ENCODE data around the gene COA6. TPM values are rescaled to one million over a fixed set of nuclear protein-coding genes. Genes with fewer than 3 reads are reported as not detected.

Gene COA6
- polyA plus RNA-seq, 1 donor (not counting 4 experiments of a cell fraction or from before 2014, with no cell fraction given): 36.0 TPM

DNA sequence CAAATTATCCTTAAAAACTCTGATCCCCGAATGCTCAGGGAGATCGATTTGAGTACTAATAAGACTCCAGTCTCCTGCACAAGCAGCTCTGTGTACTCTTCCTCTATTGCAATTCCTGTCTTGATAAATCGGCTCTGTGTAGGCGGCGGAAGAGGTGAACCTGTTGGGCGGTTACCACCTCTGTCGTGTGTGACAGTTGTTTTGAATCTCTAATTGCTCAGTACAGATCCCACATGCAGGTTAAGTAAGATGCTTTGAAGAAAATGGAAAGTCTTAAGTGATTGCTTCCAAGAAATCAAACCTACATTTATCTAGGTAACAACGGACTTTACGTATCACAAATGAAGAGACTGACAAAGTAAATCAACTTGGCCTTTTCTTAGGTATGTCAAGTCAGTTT, 35.5 kb downstream of the COA6 start:
- Histone ChIP-seq H3K9me1 (ENCODE audit: control insufficient read depth, extremely low read depth, insufficient read depth, low read length) (no peaks in the 10 kb centered on the region), H3K27ac (ENCODE audit: control insufficient read depth, insufficient read depth, low read length) (no peak overlapping the region), H3K4me3 (ENCODE audit: control insufficient read depth in 2 of 3, extremely low read depth in 1 of 3, insufficient read depth in 2 of 3, low read depth in 1 of 3, low read length in 3 of 3) (no peak overlapping the region), H3K9me3 (ENCODE audit: control insufficient read depth, low read depth, low read length) (no peaks in the 10 kb centered on the region), H3K79me2 (ENCODE audit: control insufficient read depth, insufficient read depth, low read length) (no peaks in the 10 kb centered on the region), H3K36me3 (ENCODE audit: control insufficient read depth in 2 of 2, extremely low read depth in 1 of 2, insufficient read depth in 2 of 2, low read length in 2 of 2) (peaks cover 1 to 3% of the 10 kb centered on the region in 2 experiments), H3K9ac (ENCODE audit: control insufficient read depth, extremely low read depth, insufficient read depth, low read length) (no peak overlapping the region), H3K4me1 (ENCODE audit: control insufficient read depth, extremely low read depth, insufficient read depth, low read length) (no peaks in the 10 kb centered on the region), H4K20me1 (ENCODE audit: control insufficient read depth, extremely low read depth, insufficient read depth, low read length) (no peaks in the 10 kb centered on the region), H2AFZ (ENCODE audit: control insufficient read depth, low read length) (no peak overlapping the region), H3K27me3 (ENCODE audit: control insufficient read depth, extremely low read depth, insufficient read depth, low read length) (no peaks in the 10 kb centered on the region), H3K4me2 (ENCODE audit: control insufficient read depth, extremely low read depth, insufficient read depth, low read depth, low read length) (no peak overlapping the region)
- dilution Hi-C loops (cut with MboI; ENCODE audit: extremely low pct_ligation_motif_present, low sequenced_read_pairs): no loop called here
- DNase-seq (ENCODE audit: low read depth, low spot score): no peak
- no peak for FAIRE-seq
- no peak for TF ChIP-seq EZH2 (IDR thresholded peaks at IDR 0.05; ENCODE audit: low read length)
- TF ChIP-seq, protein P1, sequence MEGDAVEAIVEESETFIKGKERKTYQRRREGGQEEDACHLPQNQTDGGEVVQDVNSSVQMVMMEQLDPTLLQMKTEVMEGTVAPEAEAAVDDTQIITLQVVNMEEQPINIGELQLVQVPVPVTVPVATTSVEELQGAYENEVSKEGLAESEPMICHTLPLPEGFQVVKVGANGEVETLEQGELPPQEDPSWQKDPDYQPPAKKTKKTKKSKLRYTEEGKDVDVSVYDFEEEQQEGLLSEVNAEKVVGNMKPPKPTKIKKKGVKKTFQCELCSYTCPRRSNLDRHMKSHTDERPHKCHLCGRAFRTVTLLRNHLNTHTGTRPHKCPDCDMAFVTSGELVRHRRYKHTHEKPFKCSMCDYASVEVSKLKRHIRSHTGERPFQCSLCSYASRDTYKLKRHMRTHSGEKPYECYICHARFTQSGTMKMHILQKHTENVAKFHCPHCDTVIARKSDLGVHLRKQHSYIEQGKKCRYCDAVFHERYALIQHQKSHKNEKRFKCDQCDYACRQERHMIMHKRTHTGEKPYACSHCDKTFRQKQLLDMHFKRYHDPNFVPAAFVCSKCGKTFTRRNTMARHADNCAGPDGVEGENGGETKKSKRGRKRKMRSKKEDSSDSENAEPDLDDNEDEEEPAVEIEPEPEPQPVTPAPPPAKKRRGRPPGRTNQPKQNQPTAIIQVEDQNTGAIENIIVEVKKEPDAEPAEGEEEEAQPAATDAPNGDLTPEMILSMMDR (optimal IDR thresholded peaks at IDR 0.05 in 1 of 3, IDR thresholded peaks at IDR 0.05 in 1 of 3, conservative IDR thresholded peaks at IDR 0.05 in 1 of 3; ENCODE audit: extremely low read depth in 1 of 3, insufficient read depth in 2 of 3, low read length in 3 of 3): no peak

DNA sequence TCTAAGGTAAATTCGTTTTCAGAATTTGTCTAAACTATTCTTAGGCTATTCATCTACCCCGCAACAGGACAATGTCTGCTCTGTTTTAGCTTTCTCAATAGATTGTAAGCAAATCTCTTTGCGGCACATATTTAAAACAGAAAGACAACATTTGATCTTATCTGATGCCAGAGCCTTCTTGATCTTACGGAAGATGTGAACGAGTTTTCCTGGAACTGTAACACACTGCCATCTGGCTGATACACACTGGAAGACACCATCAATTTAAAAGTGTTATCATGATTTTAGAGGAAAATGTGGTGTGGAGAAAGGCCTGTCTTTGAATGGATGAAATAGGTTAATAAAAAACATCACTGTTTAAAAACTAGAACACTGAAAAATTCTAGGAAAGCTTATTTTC, 36.1 kb downstream of the COA6 start:
- H3K9me3 ChIP-seq (ENCODE audit: control insufficient read depth, low read depth, low read length): no peaks in the 10 kb centered on the region
- no peaks in the 10 kb centered on the region for H3K4me1 ChIP-seq (ENCODE audit: control insufficient read depth, extremely low read depth, insufficient read depth, low read length)
- no peak overlapping the region for H2AFZ ChIP-seq (ENCODE audit: control insufficient read depth, low read length)
- H3K9me1 ChIP-seq (ENCODE audit: control insufficient read depth, extremely low read depth, insufficient read depth, low read length): no peaks in the 10 kb centered on the region
- H3K9ac ChIP-seq (ENCODE audit: control insufficient read depth, extremely low read depth, insufficient read depth, low read length): no peak overlapping the region
- no peak for TF ChIP-seq EZH2 (IDR thresholded peaks at IDR 0.05; ENCODE audit: low read length)
- TF ChIP-seq, protein P1 (optimal IDR thresholded peaks at IDR 0.05 in 1 of 3, IDR thresholded peaks at IDR 0.05 in 1 of 3, conservative IDR thresholded peaks at IDR 0.05 in 1 of 3; ENCODE audit: extremely low read depth in 1 of 3, insufficient read depth in 2 of 3, low read length in 3 of 3): no peak
- FAIRE-seq: no peak
- no peak overlapping the region for H3K4me2 ChIP-seq (ENCODE audit: control insufficient read depth, extremely low read depth, insufficient read depth, low read depth, low read length)
- no peaks in the 10 kb centered on the region for H4K20me1 ChIP-seq (ENCODE audit: control insufficient read depth, extremely low read depth, insufficient read depth, low read length)
- dilution Hi-C loops (cut with MboI; ENCODE audit: extremely low pct_ligation_motif_present, low sequenced_read_pairs): no loop called here
- H3K36me3 ChIP-seq (ENCODE audit: control insufficient read depth in 2 of 2, extremely low read depth in 1 of 2, insufficient read depth in 2 of 2, low read length in 2 of 2): peaks cover 1 to 3% of the 10 kb centered on the region in 2 experiments
- H3K27ac ChIP-seq (ENCODE audit: control insufficient read depth, insufficient read depth, low read length): no peak overlapping the region
- no peaks in the 10 kb centered on the region for H3K27me3 ChIP-seq (ENCODE audit: control insufficient read depth, extremely low read depth, insufficient read depth, low read length)
- no peak overlapping the region for H3K4me3 ChIP-seq (ENCODE audit: control insufficient read depth in 2 of 3, extremely low read depth in 1 of 3, insufficient read depth in 2 of 3, low read depth in 1 of 3, low read length in 3 of 3)
- H3K79me2 ChIP-seq (ENCODE audit: control insufficient read depth, insufficient read depth, low read length): no peaks in the 10 kb centered on the region
- no peak for DNase-seq (ENCODE audit: low read depth, low spot score)

Measured in keratinocyte (primary cell).